PC-9 (cell line): ENCODE results near the gene F5. TPM values are rescaled to one million over a fixed set of nuclear protein-coding genes. Genes with fewer than 3 reads are reported as not detected.

ENCODE experiments used
- BruUV-seq: library from RNA; stranded (reverse); fragments of 400-500 nt; replicated peaks from 2 replicates; lab custom pipeline; 2021; lab: Mats Ljungman, UMichigan
- CTCF ChIA-PET: fragments of 300-600 bp; sonication (Branson Sonifier 250); formaldehyde crosslinking; loops from one replicate; lab custom pipeline; 2022; ENCODE audit warnings: antibody characterized with exemption; lab: Charles Lee
- POLR2A ChIA-PET: fragments of 300-600 bp; sonication (Branson Sonifier 250); formaldehyde crosslinking; loops from one replicate; lab custom pipeline; 2022; ENCODE audit warnings: antibody characterized with exemption; ENCODE audit not compliant: unreplicated experiment; lab: Charles Lee
- DNase-seq, 2 experiments: peaks; one replicate each; pipeline versions ENCODE4 v3.0.0 to v3.0.0-alpha.2; 2015 to 2022; ENCODE audit warnings: mixed read lengths in 1 of 2
- H2AFZ ChIP-seq: fragments of 200-600 bp; sonication (generic); 2 replicates; pipeline ENCODE4 v1.8.1; 2017; ENCODE audit warnings: antibody characterized with exemption
- H3F3A ChIP-seq: fragments of 200-600 bp; sonication (generic); 2 replicates; pipeline ENCODE4 v1.8.1; 2017; ENCODE audit warnings: antibody characterized with exemption, mild to moderate bottlenecking, low read depth; ENCODE audit not compliant: insufficient read depth
- H3K27ac ChIP-seq: fragments of 200-600 bp; sonication (generic); 2 replicates; pipeline ENCODE4 v1.6.1; 2016; ENCODE audit warnings: mixed run types
- H3K27me3 ChIP-seq: fragments of 200-600 bp; sonication (generic); 2 replicates; pipeline ENCODE4 v1.6.1; 2016; ENCODE audit warnings: low read depth, mixed run types; ENCODE audit not compliant: insufficient read depth
- H3K36me3 ChIP-seq: fragments of 200-600 bp; sonication (generic); 2 replicates; pipeline ENCODE4 v1.6.1; 2016; ENCODE audit warnings: low read depth, mixed run types
- H3K4me1 ChIP-seq: fragments of 200-600 bp; sonication (generic); replicated peaks from 2 replicates; pipeline ENCODE4 v1.6.1; 2016; ENCODE audit warnings: mixed run types; ENCODE audit not compliant: insufficient read depth
- H3K4me2 ChIP-seq: fragments of 200-600 bp; sonication (generic); 2 replicates; pipeline ENCODE4 v1.6.1; 2017; ENCODE audit warnings: mixed run types
- H3K4me3 ChIP-seq: fragments of 200-600 bp; sonication (generic); 2 replicates; pipeline ENCODE4 v1.6.1; 2016; ENCODE audit warnings: mixed run types
- H3K79me2 ChIP-seq: fragments of 200-600 bp; sonication (generic); 2 replicates; pipeline ENCODE4 v1.6.1; 2017; ENCODE audit warnings: low read depth, mixed run types
- H3K9me2 ChIP-seq: fragments of 200-600 bp; sonication (generic); 2 replicates; pipeline ENCODE4 v1.8.1; 2017; ENCODE audit warnings: mild to moderate bottlenecking; ENCODE audit not compliant: insufficient read depth
- H3K9me3 ChIP-seq: fragments of 200-600 bp; sonication (generic); 2 replicates; pipeline ENCODE4 v1.8.1; 2016; ENCODE audit warnings: low read depth; ENCODE audit not compliant: insufficient read depth
- H4K20me1 ChIP-seq: fragments of 200-600 bp; sonication (generic); 2 replicates; pipeline ENCODE4 v1.8.1; 2017; ENCODE audit not compliant: insufficient read depth
- CTCF ChIP-seq: fragments of 200-600 bp; sonication (generic); conservative IDR thresholded peaks from 2 replicates; pipeline ENCODE4 v1.6.1; 2017; ENCODE audit warnings: mixed run types, antibody characterized with exemption, mild to moderate bottlenecking, moderate library complexity
- EZH2 ChIP-seq: fragments of 200-600 bp; sonication (generic); IDR thresholded peaks from 2 replicates; pipeline ENCODE4 v1.8.0; 2017; ENCODE audit warnings: antibody characterized with exemption, low read depth
- intact Hi-C: fragments of 100-400 bp; cut with micrococcal nuclease; formaldehyde crosslinking; loops from one replicate; pipeline ENCODE4 v1.10.0; 2022; ENCODE audit not compliant: unreplicated experiment
- total RNA-seq: library from RNA; stranded (reverse); gene quantifications from 2 replicates; pipeline ENCODE4 v1.2.3, GENCODE V29; 2021

The F5 gene
- total RNA-seq, 1 experiment from 2014 or later = not detected

GRCh38 chr1:169499807-169500206, 86.5 kb downstream of the F5 start:
- Histone ChIP-seq H4K20me1 (no peaks in the 10 kb centered on the region), H3K9me3 (peaks cover 9% of the 10 kb centered on the region; the same call in 1 of the 2 replicates), H3K27ac (no peak overlapping the region), H3K9me2 (no peaks in the 10 kb centered on the region), H3K79me2 (no peaks in the 10 kb centered on the region), H3K4me2 (no peak overlapping the region), H3K4me3 (no peak overlapping the region), H3F3A (peaks cover 14% of the 10 kb centered on the region), H2AFZ (no peak overlapping the region), H3K36me3 (no peaks in the 10 kb centered on the region), H3K27me3 (no peaks in the 10 kb centered on the region), H3K4me1 (peaks cover 40% of the 10 kb centered on the region)
- POLR2A ChIA-PET = no interaction called here
- no peak for DNase-seq
- no peak for TF ChIP-seq EZH2
- no peak for TF ChIP-seq CTCF
- intact Hi-C loops = no loop called here
- no TSS peak for BruUV-seq
- CTCF ChIA-PET = no interaction called here

- no peaks in the 10 kb centered on the region for H4K20me1 ChIP-seq
- H3K27ac ChIP-seq = peak overlapping the region; percentile 59
- H3K4me3 ChIP-seq = peak overlapping the region; percentile 32; the same call in 1 of the 2 replicates
- ChIA-PET POLR2A (interaction anchor here (0.6 kb wide), 1 partner anchor 32 kb away, joined by 3 read pairs; no protein-coding TSS in a partner anchor), CTCF (no interaction called here)
- H3K9me2 ChIP-seq = no peaks in the 10 kb centered on the region
- peak; percentile 41 to 89 for DNase-seq
- BruUV-seq = no TSS peak
- H3K27me3 ChIP-seq = no peaks in the 10 kb centered on the region
- intact Hi-C loops = loop anchor here (1.0 kb wide), 1 partner anchor 11 kb away; no protein-coding TSS in a partner anchor
- no peaks in the 10 kb centered on the region for H3K79me2 ChIP-seq
- H2AFZ ChIP-seq = no peak overlapping the region
- H3K36me3 ChIP-seq = no peaks in the 10 kb centered on the region
- TF ChIP-seq CTCF = no peak
- no peak for TF ChIP-seq EZH2
- H3K9me3 ChIP-seq = peaks cover 9% of the 10 kb centered on the region; the same call in 1 of the 2 replicates
- H3K4me1 ChIP-seq = peaks cover 40% of the 10 kb centered on the region
- H3F3A ChIP-seq = peaks cover 14% of the 10 kb centered on the region
- peak overlapping the region; percentile 62 for H3K4me2 ChIP-seq
These were observed 89.0 kb downstream of the F5 start for GRCh38 chr1:169497317-169497716.

GRCh38 chr1:169495916-169496315, 90.4 kb downstream of the F5 start:
- TF ChIP-seq EZH2 (no peak), CTCF (no peak)
- H3K27ac ChIP-seq = no peak overlapping the region
- ChIA-PET POLR2A (no interaction called here), CTCF (no interaction called here)
- no peaks in the 10 kb centered on the region for H3K79me2 ChIP-seq
- H2AFZ ChIP-seq = no peak overlapping the region
- BruUV-seq = no TSS peak
- peaks cover 40% of the 10 kb centered on the region for H3K4me1 ChIP-seq
- H3K4me3 ChIP-seq = no peak overlapping the region
- no peak for DNase-seq
- H3K4me2 ChIP-seq = no peak overlapping the region
- H3K9me2 ChIP-seq = no peaks in the 10 kb centered on the region
- intact Hi-C loops = no loop called here
- no peaks in the 10 kb centered on the region for H3K36me3 ChIP-seq
- H3K27me3 ChIP-seq = no peaks in the 10 kb centered on the region
- H4K20me1 ChIP-seq = no peaks in the 10 kb centered on the region
- peaks cover 14% of the 10 kb centered on the region for H3F3A ChIP-seq
- H3K9me3 ChIP-seq = peaks cover 9% of the 10 kb centered on the region; the same call in 1 of the 2 replicates
